HepG2 (cell line): ENCODE results near the gene LOXL3. TPM values are rescaled to one million over a fixed set of nuclear protein-coding genes. Genes with fewer than 3 reads are reported as not detected.

Source experiments
- CHD4 ChIP-seq: fragments of 200-600 bp; sonication (generic); IDR thresholded peaks from 2 replicates; pipeline ENCODE4 v1.7.0; 2017; ENCODE audit warnings: mild to moderate bottlenecking, low read length, borderline replicate concordance
- GATAD2A ChIP-seq: IDR thresholded peaks from 2 replicates; pipeline ENCODE4 v1.6.1; 2016
- HNRNPK ChIP-seq: fragments of 200-400 bp; formaldehyde crosslinking; IDR thresholded peaks from 2 replicates; pipeline ENCODE4 v1.6.1; 2018; ENCODE audit warnings: low read length, low read depth, moderate library complexity, mild to moderate bottlenecking; ENCODE audit not compliant: poor library complexity, severe bottlenecking
- HOXA7 ChIP-seq: sonication (generic); formaldehyde crosslinking; IDR thresholded peaks from 2 replicates; pipeline ENCODE4 v1.8.1; 2022; ENCODE audit warnings: mild to moderate bottlenecking, missing genetic modification reagents, moderate library complexity
- NKX3-1 ChIP-seq: sonication (generic); formaldehyde crosslinking; IDR thresholded peaks from 2 replicates; pipeline ENCODE4 v1.5.0; 2020; ENCODE audit warnings: missing genetic modification reagents
- SMARCC2 ChIP-seq: fragments of 450-650 bp; IDR thresholded peaks from 2 replicates; pipeline ENCODE4 v1.6.1; 2017; ENCODE audit warnings: antibody characterized with exemption, mild to moderate bottlenecking
- SP4 ChIP-seq: sonication (generic); formaldehyde crosslinking; IDR thresholded peaks from 2 replicates; pipeline ENCODE4 v1.8.1; 2023; ENCODE audit warnings: mild to moderate bottlenecking, missing genetic modification reagents
- SP5 ChIP-seq: IDR thresholded peaks from 2 replicates; pipeline ENCODE4 v1.6.1; 2016; ENCODE audit warnings: low read depth, borderline replicate concordance
- SUZ12 ChIP-seq: fragments of 150-350 bp; IDR thresholded peaks from 2 replicates; pipeline ENCODE4 v1.6.1; 2014; ENCODE audit warnings: low read depth, low read length
- ZNF124 ChIP-seq: sonication (generic); formaldehyde crosslinking; IDR thresholded peaks from 2 replicates; pipeline ENCODE4 v1.4.0; 2020; ENCODE audit warnings: missing genetic modification reagents
- ZNF234 ChIP-seq: sonication (generic); formaldehyde crosslinking; conservative IDR thresholded peaks from 2 replicates; pipeline ENCODE4 v1.5.1; 2020; ENCODE audit warnings: mild to moderate bottlenecking, missing genetic modification reagents
- ZNF292 ChIP-seq: sonication (generic); formaldehyde crosslinking; IDR thresholded peaks from 2 replicates; pipeline ENCODE4 v1.8.1; 2022; ENCODE audit warnings: mild to moderate bottlenecking, low read depth, missing genetic modification reagents, borderline replicate concordance
- ZNF30 ChIP-seq: sonication (generic); formaldehyde crosslinking; IDR thresholded peaks from 2 replicates; pipeline ENCODE4 v1.5.0; 2020; ENCODE audit warnings: mild to moderate bottlenecking, missing genetic modification reagents
- ZNF431 ChIP-seq: sonication (generic); formaldehyde crosslinking; IDR thresholded peaks from 2 replicates; pipeline ENCODE4 v1.9.0; 2022; ENCODE audit warnings: missing genetic modification reagents, low read depth, mild to moderate bottlenecking, borderline replicate concordance
- ZNF460 ChIP-seq: sonication (generic); formaldehyde crosslinking; IDR thresholded peaks from 2 replicates; pipeline ENCODE4 v1.5.1; 2020; ENCODE audit warnings: missing genetic modification reagents, mild to moderate bottlenecking, borderline replicate concordance
- ZNF564 ChIP-seq: sonication (generic); formaldehyde crosslinking; IDR thresholded peaks from 2 replicates; pipeline ENCODE4 v1.8.1; 2023; ENCODE audit warnings: mild to moderate bottlenecking, missing genetic modification reagents
- ZNF589 ChIP-seq: sonication (generic); formaldehyde crosslinking; conservative IDR thresholded peaks from 2 replicates; pipeline ENCODE4 v1.8.0; 2022; ENCODE audit warnings: mild to moderate bottlenecking, moderate library complexity, missing genetic modification reagents
- ZSCAN9 ChIP-seq: IDR thresholded peaks from 2 replicates; pipeline ENCODE4 v1.6.1; 2016; ENCODE audit warnings: borderline replicate concordance
- polyA plus RNA-seq, 8 experiments: library from polyadenylated mRNA; depleted of rRNA in 3 of 8; stranded (reverse) in 7 of 8; unstranded in 1 of 8; fragments of >200 nt; fragmentation: Illumina TruSeq in 4 of 8; extraction: Trizol in 4 of 8; gene quantifications; 2 replicates each; pipeline versions ENCODE4 v1.2.1 to v1.2.3, GENCODE V29; 2011 to 2016; ENCODE audit warnings: low read depth in 4 of 8, missing spikeins in 1 of 8, mixed read lengths in 1 of 8; ENCODE audit not compliant: insufficient read depth in 1 of 8
- total RNA-seq, 5 experiments: library from RNA; depleted of rRNA; stranded (reverse); fragments of >200 nt; fragmentation: Illumina TruSeq; extraction: Trizol; gene quantifications; 2 replicates each; pipeline ENCODE4 v1.2.3, GENCODE V29; 2016; ENCODE audit warnings: low read depth in 1 of 5
- TF ChIP-seq, protein P1 (sequence below): sonication (generic); formaldehyde crosslinking; IDR thresholded peaks from 2 replicates; pipeline ENCODE4 v1.4.0; 2020; ENCODE audit warnings: missing genetic modification reagents, borderline replicate concordance
- TF ChIP-seq, protein P2 (sequence below): sonication (generic); formaldehyde crosslinking; IDR thresholded peaks from 2 replicates; pipeline ENCODE4 v1.5.1; 2020; ENCODE audit warnings: mild to moderate bottlenecking, missing genetic modification reagents, moderate library complexity
- TF ChIP-seq, protein P3 (sequence below): sonication (generic); formaldehyde crosslinking; IDR thresholded peaks from 2 replicates; pipeline ENCODE4 v1.4.0; 2020; ENCODE audit warnings: missing genetic modification reagents

LOXL3 gene
- total and polyA plus RNA-seq, 2 of the 13 experiments (the other 11 are each of a cell fraction or from before 2014, with no cell fraction given) = 0.55 to 6.5 TPM

DNA sequence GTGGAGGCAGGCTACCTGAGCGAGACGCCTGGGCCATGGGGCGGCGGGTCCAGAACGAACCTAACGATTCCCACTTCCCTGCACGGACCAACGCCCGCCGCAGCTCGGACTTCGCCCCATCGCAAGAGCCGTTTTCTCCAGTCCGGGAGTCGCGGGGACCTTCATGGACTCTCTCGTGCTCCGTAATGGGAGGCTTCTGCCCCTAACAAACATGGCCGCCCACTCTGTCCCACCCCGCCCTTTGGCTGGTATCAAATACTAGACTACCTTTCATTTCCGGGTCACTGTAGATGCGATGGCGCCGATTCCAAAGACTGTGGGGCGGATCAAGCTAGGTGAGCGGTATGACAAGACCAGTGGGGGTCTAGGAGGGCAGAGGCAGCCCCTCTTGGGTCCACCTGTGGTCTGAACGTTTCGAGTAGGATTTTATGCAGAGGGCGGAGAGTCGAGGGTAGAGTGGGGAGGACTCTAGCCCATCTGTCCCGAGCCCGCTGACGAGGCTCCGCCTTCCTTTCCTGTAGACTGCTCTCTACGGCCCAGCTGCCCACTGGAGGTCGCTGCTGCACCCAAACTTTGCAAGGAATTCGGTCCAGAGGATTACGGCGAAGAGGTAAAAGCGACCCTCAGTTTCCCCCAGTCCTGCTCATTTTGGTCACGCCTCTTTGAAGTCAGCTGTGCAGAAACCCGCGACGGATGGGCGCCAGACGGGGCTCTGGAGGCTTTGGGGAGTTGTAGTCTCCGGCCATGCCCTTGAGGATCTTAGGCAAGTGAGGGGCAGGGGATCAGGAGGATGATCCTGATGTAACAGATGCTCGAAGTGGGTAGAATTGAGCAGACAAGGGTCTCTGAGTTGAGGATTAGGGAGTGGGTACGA lies 70.7 kb downstream of the LOXL3 start, which contains the start of the genes CCDC142 and TTC31 (continued):
- TF ChIP-seq, protein P1, sequence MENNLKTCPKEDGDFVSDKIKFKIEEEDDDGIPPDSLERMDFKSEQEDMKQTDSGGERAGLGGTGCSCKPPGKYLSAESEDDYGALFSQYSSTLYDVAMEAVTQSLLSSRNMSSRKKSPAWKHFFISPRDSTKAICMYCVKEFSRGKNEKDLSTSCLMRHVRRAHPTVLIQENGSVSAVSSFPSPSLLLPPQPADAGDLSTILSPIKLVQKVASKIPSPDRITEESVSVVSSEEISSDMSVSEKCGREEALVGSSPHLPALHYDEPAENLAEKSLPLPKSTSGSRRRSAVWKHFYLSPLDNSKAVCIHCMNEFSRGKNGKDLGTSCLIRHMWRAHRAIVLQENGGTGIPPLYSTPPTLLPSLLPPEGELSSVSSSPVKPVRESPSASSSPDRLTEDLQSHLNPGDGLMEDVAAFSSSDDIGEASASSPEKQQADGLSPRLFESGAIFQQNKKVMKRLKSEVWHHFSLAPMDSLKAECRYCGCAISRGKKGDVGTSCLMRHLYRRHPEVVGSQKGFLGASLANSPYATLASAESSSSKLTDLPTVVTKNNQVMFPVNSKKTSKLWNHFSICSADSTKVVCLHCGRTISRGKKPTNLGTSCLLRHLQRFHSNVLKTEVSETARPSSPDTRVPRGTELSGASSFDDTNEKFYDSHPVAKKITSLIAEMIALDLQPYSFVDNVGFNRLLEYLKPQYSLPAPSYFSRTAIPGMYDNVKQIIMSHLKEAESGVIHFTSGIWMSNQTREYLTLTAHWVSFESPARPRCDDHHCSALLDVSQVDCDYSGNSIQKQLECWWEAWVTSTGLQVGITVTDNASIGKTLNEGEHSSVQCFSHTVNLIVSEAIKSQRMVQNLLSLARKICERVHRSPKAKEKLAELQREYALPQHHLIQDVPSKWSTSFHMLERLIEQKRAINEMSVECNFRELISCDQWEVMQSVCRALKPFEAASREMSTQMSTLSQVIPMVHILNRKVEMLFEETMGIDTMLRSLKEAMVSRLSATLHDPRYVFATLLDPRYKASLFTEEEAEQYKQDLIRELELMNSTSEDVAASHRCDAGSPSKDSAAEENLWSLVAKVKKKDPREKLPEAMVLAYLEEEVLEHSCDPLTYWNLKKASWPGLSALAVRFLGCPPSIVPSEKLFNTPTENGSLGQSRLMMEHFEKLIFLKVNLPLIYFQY (CRISPR knock-in tag) = peak; percentile 20; the same call in 1 of the 2 replicates
- TF ChIP-seq ZNF292 (CRISPR knock-in tag) = no peak
- TF ChIP-seq HOXA7 (CRISPR knock-in tag) = peak; percentile 69; the same call in 1 of the 2 replicates
- TF ChIP-seq ZNF460 (CRISPR knock-in tag) = peak; percentile 58; the same call in 1 of the 2 replicates
- TF ChIP-seq SMARCC2 = no peak
- 0 out of 2 replicates have a peak, but pooled peaks have one; percentile 73 for TF ChIP-seq NKX3-1
- TF ChIP-seq ZNF564 (CRISPR knock-in tag) = peak; percentile 79; the same call in 1 of the 2 replicates
- TF ChIP-seq ZSCAN9 (CRISPR knock-in tag) = no peak; the same call in 1 of the 2 replicates
- TF ChIP-seq GATAD2A = peak; percentile 81
- TF ChIP-seq SUZ12 = 0 out of 2 replicates have a peak, but pooled peaks have one; percentile 1
- no peak for TF ChIP-seq HNRNPK
- peak; percentile 46; the same call in 1 of the 2 replicates for TF ChIP-seq ZNF124
- TF ChIP-seq CHD4 = peak; percentile 72; the same call in 1 of the 2 replicates
- TF ChIP-seq SP5 = peak; percentile 83
- peak; percentile 75; the same call in 1 of the 2 replicates for TF ChIP-seq ZNF431 (CRISPR knock-in tag)
- peak; percentile 77 for TF ChIP-seq SP4
- TF ChIP-seq, protein P2, sequence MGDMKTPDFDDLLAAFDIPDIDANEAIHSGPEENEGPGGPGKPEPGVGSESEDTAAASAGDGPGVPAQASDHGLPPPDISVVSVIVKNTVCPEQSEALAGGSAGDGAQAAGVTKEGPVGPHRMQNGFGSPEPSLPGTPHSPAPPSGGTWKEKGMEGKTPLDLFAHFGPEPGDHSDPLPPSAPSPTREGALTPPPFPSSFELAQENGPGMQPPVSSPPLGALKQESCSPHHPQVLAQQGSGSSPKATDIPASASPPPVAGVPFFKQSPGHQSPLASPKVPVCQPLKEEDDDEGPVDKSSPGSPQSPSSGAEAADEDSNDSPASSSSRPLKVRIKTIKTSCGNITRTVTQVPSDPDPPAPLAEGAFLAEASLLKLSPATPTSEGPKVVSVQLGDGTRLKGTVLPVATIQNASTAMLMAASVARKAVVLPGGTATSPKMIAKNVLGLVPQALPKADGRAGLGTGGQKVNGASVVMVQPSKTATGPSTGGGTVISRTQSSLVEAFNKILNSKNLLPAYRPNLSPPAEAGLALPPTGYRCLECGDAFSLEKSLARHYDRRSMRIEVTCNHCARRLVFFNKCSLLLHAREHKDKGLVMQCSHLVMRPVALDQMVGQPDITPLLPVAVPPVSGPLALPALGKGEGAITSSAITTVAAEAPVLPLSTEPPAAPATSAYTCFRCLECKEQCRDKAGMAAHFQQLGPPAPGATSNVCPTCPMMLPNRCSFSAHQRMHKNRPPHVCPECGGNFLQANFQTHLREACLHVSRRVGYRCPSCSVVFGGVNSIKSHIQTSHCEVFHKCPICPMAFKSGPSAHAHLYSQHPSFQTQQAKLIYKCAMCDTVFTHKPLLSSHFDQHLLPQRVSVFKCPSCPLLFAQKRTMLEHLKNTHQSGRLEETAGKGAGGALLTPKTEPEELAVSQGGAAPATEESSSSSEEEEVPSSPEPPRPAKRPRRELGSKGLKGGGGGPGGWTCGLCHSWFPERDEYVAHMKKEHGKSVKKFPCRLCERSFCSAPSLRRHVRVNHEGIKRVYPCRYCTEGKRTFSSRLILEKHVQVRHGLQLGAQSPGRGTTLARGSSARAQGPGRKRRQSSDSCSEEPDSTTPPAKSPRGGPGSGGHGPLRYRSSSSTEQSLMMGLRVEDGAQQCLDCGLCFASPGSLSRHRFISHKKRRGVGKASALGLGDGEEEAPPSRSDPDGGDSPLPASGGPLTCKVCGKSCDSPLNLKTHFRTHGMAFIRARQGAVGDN (CRISPR knock-in tag) = peak; percentile 78
- TF ChIP-seq, protein P3, sequence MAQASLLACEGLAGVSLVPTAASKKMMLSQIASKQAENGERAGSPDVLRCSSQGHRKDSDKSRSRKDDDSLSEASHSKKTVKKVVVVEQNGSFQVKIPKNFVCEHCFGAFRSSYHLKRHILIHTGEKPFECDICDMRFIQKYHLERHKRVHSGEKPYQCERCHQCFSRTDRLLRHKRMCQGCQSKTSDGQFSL (CRISPR knock-in tag) = no peak
- peak; percentile 11; the same call in 1 of the 2 replicates for TF ChIP-seq ZNF30 (CRISPR knock-in tag)
- TF ChIP-seq ZNF234 (CRISPR knock-in tag) = no peak
- TF ChIP-seq ZNF589 (CRISPR knock-in tag) = peak; percentile 74; the same call in 1 of the 2 replicates
